AG08395 (cell line): ENCODE results near the gene RPS6KC1.
"Not testable (repeated sequence)": the region's sequence is repeated elsewhere in the genome, so short reads cannot be mapped to it uniquely, and the experiment has no call there.

Experiments used
- DNase-seq: peaks from one replicate; pipeline ENCODE4 v3.0.0; 2012; ENCODE audit warnings: mixed read lengths, low spot score

The RPS6KC1 gene

GRCh38 chr1:213051127-213051880, at the start of gene RPS6KC1:
Gene RPS6KC1 (plus strand): TSS chr1:213051241. CDS start chr1:213051405, 164 bp downstream.
- peak; percentile 91 for DNase-seq

GRCh38 chr1:213003256-213003655, 47.8 kb upstream of the RPS6KC1 start:
- DNase-seq = no peak

- DNase-seq = no peak
These were observed 42.5 kb upstream of the RPS6KC1 start for GRCh38 chr1:213008564-213008963.

GRCh38 chr1:213014642-213015041, 36.4 kb upstream of the RPS6KC1 start:
- DNase-seq = peak; percentile 14

DNA sequence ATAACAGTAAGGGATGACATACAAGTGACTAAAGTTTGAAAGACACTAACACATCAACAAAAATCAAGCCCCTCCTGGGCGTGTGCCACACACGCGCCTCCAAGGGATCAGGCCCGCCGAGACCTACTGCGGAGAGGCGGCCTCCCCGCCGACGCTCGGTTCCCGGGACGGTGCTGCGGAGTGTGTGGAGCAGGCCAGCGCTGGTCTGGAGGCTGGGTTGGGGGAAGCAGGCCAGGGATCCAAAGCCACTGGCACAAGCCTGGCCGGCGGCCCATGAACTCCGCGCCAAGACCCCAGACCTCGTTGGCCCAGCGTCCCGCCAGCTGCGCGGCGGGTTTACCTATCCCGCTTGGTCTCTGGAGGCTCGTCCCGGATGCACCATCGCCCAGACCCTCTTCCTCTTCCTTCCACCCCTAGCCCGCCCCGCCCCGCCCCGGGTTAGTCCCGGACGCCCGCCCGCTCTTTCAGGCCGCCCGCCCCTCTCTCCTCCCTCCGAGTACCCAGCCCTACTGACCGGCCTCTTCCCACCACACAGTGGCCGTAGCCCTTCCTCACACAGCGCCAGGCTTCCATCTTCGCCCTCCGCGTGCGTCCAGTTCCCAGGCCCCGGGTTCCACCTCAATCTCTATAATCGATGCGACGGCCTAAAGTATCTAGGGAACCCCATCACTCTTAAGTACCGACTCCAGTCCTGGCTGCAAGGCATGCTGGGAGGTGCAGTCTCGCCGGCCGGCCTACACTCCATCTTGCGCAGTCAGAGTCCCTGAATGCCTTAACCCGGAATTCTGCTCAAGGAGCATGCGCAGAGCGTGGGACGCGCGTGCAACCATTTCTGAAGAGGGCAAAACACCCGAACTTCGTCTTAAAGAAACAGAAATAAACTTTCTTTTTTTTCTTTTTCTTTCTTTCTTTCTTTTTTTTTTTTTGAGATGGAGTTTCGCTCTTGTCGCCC, 35.7 kb upstream of the RPS6KC1 start, which contains the start of gene ANGEL2:
Gene ANGEL2, minus strand, starts transcription at position 769 of the 952 bp plus-strand sequence. Its CDS starts 196 bp downstream, at position 573.
- peak; percentile 97 for DNase-seq

DNA sequence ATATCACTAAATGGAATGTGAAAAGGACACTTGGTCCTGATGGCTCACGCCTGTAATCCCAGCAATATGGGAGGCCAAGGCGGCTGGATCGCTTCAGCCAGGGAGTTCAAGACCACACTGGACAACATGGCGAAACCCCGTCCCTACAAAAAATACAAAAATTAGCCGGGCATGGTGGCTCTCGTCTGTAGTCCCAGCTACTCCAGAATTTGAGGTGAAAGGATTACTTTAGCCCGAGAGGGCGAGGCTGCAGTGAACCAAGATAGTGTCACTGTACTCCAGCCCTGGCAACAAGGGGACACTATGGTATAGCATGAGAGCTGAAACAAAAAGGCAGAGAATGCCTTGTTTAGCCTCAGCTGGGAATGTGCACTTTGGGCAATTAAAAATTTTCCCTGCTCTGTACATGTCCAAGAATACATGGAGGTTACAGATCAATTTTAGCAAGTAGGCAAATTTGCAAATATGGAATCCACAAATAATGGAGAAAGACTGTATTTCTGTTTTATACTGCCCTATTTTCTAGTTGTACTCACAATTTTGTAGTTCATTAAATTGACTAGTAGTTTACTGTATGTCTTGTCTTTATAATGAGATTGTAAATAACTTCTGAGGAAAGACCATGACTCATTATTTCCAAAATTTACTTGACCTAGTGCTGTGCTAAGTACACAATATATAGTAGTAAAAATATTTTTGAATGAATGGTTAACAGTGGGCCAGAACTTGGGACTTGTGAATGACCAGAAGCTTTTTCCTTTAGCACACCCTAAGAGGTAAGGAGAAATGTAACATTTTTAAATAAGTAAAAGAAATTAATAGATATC, 33.4 kb upstream of the RPS6KC1 start:
- DNase-seq = no peak

DNA sequence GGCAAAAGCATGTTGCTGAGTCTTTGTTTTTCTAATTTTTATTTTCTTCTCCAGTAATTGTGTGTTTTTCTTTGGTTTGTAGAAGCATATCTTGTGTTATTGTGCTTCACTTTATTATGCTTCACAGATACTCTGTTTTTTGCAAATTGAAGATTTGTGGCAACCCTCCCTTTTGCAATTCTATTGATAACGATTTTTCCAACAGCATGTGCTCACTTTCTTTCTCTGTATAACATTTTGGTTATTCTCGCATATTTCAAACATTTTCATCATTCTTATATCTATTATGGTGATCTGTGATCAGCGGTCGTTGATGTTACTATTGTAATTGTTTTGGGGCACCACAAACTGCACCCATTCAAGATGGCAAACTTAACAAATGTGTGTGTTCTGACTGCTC, 31.6 kb upstream of the RPS6KC1 start:
- DNase-seq = no peak

DNA sequence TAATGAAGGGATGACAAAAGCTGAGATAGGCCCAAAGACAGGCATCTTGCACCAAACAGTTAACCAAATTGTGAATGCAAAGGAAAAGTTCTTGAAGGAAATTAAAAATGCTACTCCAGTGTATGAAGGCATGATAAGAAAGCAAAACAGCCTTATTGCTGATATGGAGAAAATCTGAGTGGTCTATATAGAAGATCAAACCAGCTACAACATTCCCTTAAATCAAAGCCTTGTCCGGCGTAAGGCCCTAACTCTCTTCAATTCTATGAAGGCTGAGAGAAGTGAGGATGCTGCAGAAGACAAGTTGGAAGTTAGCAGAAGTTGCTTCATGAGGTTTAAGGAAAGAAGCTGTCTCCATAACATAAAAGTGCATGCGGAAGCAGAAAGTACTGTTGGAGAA, 31.0 kb upstream of the RPS6KC1 start:
- no peak for DNase-seq

DNA sequence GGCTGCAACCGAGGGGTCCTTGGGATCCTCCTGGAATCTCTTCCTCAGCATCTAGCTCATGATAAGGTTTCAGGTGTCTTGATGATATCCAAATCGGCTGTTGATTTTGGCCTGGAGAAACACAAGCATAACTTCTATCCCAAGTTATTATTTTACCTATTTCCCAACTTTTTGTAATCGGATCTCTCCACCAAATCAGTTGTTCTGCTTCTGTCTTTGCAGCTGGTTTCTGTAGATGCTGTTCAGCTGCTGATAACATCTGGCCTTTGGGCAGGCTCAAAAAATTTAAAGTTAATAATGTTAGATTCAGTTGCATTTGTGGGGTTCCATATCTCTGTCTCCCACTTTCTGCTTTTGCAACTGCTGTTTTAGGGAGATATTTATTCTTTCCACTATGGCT, 24.0 kb upstream of the RPS6KC1 start:
- not testable (repeated sequence) for DNase-seq

GRCh38 chr1:213032651-213033050, 18.4 kb upstream of the RPS6KC1 start:
- no peak for DNase-seq

DNA sequence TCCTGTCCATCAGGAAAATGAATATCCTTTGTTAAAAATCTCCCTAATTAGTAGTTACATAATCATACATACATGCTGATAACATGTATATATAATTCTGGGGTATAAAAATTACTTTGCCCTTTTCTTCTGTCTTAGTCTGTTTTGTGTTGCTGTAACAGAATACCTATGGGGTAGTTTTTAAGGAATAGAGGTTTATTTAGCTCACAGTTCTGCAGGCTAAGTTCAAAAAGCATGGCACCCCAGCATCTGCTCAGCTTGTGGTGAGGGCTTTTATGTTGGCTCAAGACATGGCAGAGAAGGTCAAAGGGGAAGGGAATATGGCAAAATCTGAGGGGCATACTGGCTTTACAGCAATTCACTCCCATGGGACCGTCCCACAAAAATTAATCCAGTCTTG, 16.3 kb upstream of the RPS6KC1 start:
- no peak for DNase-seq

DNA sequence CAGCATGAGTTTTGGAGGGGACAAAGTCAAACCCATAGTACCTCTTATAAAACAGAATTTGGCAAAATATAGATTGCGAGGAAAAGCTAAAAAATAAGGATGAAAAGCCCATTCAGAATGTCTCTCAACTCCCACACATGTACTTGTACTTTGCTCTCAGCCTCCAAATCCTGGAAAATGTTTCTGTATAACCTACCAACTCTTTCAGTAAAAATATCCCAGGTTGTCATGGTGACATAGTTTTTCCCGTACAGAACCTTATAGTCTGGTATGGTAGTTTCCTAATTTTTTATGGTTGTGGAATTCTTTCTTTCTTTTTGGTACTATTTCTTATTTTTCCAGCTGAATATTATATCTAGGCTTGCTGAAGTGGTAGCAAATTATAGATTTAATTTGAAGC, 15.5 kb upstream of the RPS6KC1 start:
- DNase-seq = no peak

DNA sequence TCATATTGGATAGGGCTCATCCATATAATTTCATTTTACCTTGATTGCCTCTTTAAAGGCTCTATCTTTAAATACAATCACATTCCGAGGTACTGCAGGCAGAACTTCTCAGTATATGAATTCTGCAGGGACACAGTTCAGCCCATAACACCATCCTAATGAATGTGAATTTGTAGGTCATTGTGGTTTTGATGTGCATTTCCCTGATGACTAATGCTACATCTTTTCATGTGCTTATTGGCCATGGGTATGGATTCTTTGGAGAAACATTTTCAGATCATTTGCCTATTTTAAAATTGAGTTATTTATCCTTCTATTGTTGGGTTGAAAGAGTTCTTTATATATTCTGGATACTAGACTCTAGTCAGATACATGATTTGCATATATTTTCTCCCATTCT, 9.6 kb upstream of the RPS6KC1 start:
- peak; percentile 6 for DNase-seq

GRCh38 chr1:213045321-213046226, 5.5 kb upstream of the RPS6KC1 start:
- DNase-seq = not testable (repeated sequence)

GRCh38 chr1:213049232-213049631, 1.8 kb upstream of the RPS6KC1 start:
- no peak for DNase-seq

GRCh38 chr1:213050745-213051126, 305 bp upstream of the RPS6KC1 start:
- no peak for DNase-seq

GRCh38 chr1:213051881-213052202, 801 bp downstream of the RPS6KC1 start:
- DNase-seq = no peak

DNA sequence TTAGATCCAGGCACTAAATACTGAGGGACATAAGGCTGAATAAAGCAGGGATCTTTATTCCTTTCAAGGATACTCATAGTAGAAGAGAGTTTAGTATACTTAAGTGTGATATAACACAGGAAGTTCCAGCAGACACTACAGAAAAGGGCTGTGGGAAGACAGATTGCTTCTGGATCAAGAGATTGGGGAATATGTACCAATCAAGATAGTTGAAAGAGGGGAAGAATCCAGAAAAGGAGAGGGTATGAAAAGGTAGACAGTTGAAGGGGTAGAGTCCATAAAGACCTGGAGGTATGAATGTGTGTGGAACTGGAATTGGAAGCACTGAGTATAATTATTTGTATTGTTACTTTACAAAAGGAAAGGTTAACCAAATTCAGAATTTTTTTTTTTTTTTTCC, 2.4 kb downstream of the RPS6KC1 start:
- DNase-seq = no peak

- no peak for DNase-seq
These were observed 3.1 kb downstream of the RPS6KC1 start for GRCh38 chr1:213054142-213054541.

DNA sequence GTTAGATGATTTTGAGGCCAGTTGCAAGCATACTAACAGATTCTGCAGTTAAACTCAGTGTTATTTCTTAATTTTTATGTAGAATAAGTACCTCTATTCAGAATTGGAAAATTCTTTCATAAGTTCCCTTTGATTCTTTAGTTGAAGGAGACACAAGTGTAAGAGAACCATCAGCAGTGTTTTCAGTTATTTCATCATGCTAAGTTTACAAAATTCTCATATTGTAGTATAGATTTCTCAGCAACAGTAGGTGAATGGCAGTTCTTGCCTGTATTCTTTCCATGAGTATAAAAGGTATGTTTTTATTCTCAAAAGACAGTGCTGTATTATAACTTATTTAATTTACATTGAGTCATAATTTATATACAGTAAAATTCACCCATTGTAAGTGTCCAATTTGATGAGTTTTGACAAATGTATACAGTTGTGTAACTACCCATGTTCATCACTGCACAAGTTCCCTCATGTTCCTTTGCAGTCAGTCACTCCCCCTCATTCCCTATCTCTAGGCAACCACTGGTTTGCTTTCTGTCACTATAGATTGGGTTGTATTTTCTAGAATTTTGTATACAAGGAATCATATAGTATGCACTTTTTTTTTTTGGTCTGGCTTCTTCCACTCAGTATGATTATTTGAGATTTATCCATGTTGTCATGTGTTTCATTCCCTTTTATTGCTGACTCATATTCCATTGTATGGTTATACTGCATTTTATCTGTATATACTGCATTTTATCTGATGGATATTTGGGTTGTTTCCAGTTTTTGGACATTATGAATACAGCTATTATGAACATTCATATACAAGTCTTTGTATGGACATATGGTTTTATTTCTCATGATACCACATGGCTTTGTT, 3.9 kb downstream of the RPS6KC1 start:
- DNase-seq = no peak
